HepG2 (cell line): Measurements from ENCODE around the gene CISH.

Experiments used
- EP300 ChIP-seq, 3 experiments: sonication (generic) in 1 of 3; formaldehyde crosslinking in 1 of 3; IDR thresholded peaks; 2 replicates each; pipeline versions ENCODE4 v1.5.1 to v1.6.1; 2011 to 2020; ENCODE audit warnings: low read depth in 2 of 3, low read length in 2 of 3, borderline replicate concordance in 1 of 3, improper control_type of control experiment in 1 of 3, mild to moderate bottlenecking in 1 of 3, missing genetic modification reagents in 1 of 3, moderate library complexity in 1 of 3
- HNF4A ChIP-seq: sonication (generic); formaldehyde crosslinking; IDR thresholded peaks from 2 replicates; pipeline ENCODE4 v1.4.0; 2020; ENCODE audit warnings: missing genetic modification reagents
- MEF2D ChIP-seq: sonication (generic); formaldehyde crosslinking; IDR thresholded peaks from 2 replicates; pipeline ENCODE4 v1.5.1; 2020; ENCODE audit warnings: mild to moderate bottlenecking, missing genetic modification reagents
- NFYB ChIP-seq: sonication (generic); formaldehyde crosslinking; IDR thresholded peaks from 2 replicates; pipeline ENCODE4 v1.4.0; 2020; ENCODE audit warnings: missing genetic modification reagents
- TAF1 ChIP-seq: sonication (generic); formaldehyde crosslinking; IDR thresholded peaks from 2 replicates; pipeline ENCODE4 v1.4.0; 2020; ENCODE audit warnings: missing genetic modification reagents
- ZFP82 ChIP-seq: sonication (generic); formaldehyde crosslinking; IDR thresholded peaks from 2 replicates; pipeline ENCODE4 v1.5.1; 2020; ENCODE audit warnings: mild to moderate bottlenecking, missing genetic modification reagents, borderline replicate concordance
- ZNF557 ChIP-seq: sonication (generic); formaldehyde crosslinking; IDR thresholded peaks from 2 replicates; pipeline ENCODE4 v1.4.0; 2020; ENCODE audit warnings: missing genetic modification reagents
- ZSCAN30 ChIP-seq: sonication (generic); formaldehyde crosslinking; IDR thresholded peaks from 2 replicates; pipeline ENCODE4 v1.5.0; 2020; ENCODE audit warnings: mild to moderate bottlenecking, missing genetic modification reagents
- TF ChIP-seq, protein P1 (sequence below): sonication (generic); formaldehyde crosslinking; IDR thresholded peaks from 2 replicates; pipeline ENCODE4 v1.4.0; 2020; ENCODE audit warnings: mild to moderate bottlenecking, missing genetic modification reagents

DNA sequence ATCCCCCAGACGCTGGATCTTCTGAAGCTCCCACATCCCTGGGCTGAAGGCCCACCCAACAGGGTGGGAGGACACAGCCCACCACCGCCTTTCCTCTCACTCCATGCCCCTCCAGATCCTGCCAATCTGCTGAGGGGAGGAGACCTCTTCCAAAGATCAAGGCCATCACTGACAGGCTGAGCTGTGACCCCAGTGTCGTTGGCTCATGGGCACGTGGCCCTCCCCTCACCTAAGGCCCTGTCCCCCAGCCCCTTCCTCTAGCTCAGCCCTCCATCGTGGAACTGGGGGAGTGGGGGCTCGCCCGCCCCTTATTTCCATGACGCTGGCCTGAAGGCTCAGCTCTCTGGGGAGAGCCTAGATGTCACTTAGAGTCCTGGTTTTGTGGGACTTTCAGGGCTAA is 54.5 kb downstream of the CISH start:
- TF ChIP-seq, protein P1, sequence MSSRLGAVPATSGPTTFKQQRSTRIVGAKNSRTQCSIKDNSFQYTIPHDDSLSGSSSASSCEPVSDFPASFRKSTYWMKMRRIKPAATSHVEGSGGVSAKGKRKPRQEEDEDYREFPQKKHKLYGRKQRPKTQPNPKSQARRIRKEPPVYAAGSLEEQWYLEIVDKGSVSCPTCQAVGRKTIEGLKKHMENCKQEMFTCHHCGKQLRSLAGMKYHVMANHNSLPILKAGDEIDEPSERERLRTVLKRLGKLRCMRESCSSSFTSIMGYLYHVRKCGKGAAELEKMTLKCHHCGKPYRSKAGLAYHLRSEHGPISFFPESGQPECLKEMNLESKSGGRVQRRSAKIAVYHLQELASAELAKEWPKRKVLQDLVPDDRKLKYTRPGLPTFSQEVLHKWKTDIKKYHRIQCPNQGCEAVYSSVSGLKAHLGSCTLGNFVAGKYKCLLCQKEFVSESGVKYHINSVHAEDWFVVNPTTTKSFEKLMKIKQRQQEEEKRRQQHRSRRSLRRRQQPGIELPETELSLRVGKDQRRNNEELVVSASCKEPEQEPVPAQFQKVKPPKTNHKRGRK = no peak
- no peak for TF ChIP-seq ZFP82 (CRISPR knock-in tag)
- no peak for TF ChIP-seq NFYB (CRISPR knock-in tag)
- no peak for TF ChIP-seq EP300 (IDR thresholded peaks at IDR 0.05; ENCODE audit: low read depth in 2 of 2, low read length in 2 of 2)
- no peak for TF ChIP-seq EP300 (CRISPR knock-in tag; IDR thresholded peaks at IDR 0.05; ENCODE audit: borderline replicate concordance)
- TF ChIP-seq MEF2D = no peak
- TF ChIP-seq TAF1 (CRISPR knock-in tag) = no peak
- TF ChIP-seq ZNF557 (CRISPR knock-in tag) = no peak
- peak; percentile 80 for TF ChIP-seq HNF4A (CRISPR knock-in tag)
- TF ChIP-seq ZSCAN30 (CRISPR knock-in tag) = no peak
